Endodermal cell (in vitro differentiated cells): Measurements from ENCODE around the gene SCGB3A1. TPM values are rescaled to one million over a fixed set of nuclear protein-coding genes. Genes with fewer than 3 reads are reported as not detected.

ENCODE experiments used
- DNase-seq: peaks from one replicate; pipeline ENCODE4 v3.0.0-alpha.2; 2017
- H3K27ac ChIP-seq: 2 replicates; pipeline ENCODE4 v1.5.1; 2013; ENCODE audit warnings: mild to moderate bottlenecking, low read depth, low read length, moderate library complexity
- H3K27me3 ChIP-seq: 2 replicates; pipeline ENCODE4 v1.6.1; 2013; ENCODE audit warnings: mild to moderate bottlenecking, low read length, moderate library complexity; ENCODE audit not compliant: insufficient read depth, control insufficient read depth, poor library complexity, severe bottlenecking
- H3K36me3 ChIP-seq: 2 replicates; pipeline ENCODE4 v1.7.0; 2013; ENCODE audit warnings: mild to moderate bottlenecking, low read length, moderate library complexity; ENCODE audit not compliant: control insufficient read depth, insufficient read depth
- H3K4me1 ChIP-seq: one replicate; pipeline ENCODE4 v1.7.0; 2013; ENCODE audit warnings: low read length; ENCODE audit not compliant: control insufficient read depth, insufficient read depth
- H3K4me3 ChIP-seq: 2 replicates; pipeline ENCODE4 v1.5.1; 2013; ENCODE audit warnings: mild to moderate bottlenecking, low read length, moderate library complexity
- H3K9ac ChIP-seq: 2 replicates; pipeline ENCODE4 v1.6.1; 2013; ENCODE audit warnings: mild to moderate bottlenecking, low read length, moderate library complexity; ENCODE audit not compliant: poor library complexity, severe bottlenecking; ENCODE audit errors: extremely low read depth
- H3K9me3 ChIP-seq: 2 replicates; pipeline ENCODE4 v1.6.1; 2013; ENCODE audit warnings: mild to moderate bottlenecking, low read length, moderate library complexity; ENCODE audit not compliant: control insufficient read depth
- H3K27ac Mint-ChIP-seq: 2 replicates; pipeline ENCODE4 v1.8.0; 2020; ENCODE audit warnings: mixed read lengths
- H3K27me3 Mint-ChIP-seq: 2 replicates; pipeline ENCODE4 v1.8.0; 2021; ENCODE audit warnings: mild to moderate bottlenecking, mixed read lengths; ENCODE audit not compliant: insufficient read depth
- H3K36me3 Mint-ChIP-seq: 2 replicates; pipeline ENCODE4 v1.8.0; 2020; ENCODE audit warnings: low read depth, mixed read lengths
- H3K4me1 Mint-ChIP-seq: 2 replicates; pipeline ENCODE4 v1.8.0; 2020; ENCODE audit warnings: mixed read lengths
- H3K4me3 Mint-ChIP-seq: 2 replicates; pipeline ENCODE4 v1.8.0; 2020; ENCODE audit warnings: mild to moderate bottlenecking, moderate library complexity, mixed read lengths
- H3K9me3 Mint-ChIP-seq: 2 replicates; pipeline ENCODE4 v1.8.0; 2020; ENCODE audit warnings: mild to moderate bottlenecking, mixed read lengths
- WGBS, 2 experiments: methylation state at CpG; one replicate each; pipeline versions ENCODE4 v1.1.5 to v1.1.7; 2013; ENCODE audit warnings: missing lambda C conversion rate in 2 of 2, mixed read lengths in 1 of 2; ENCODE audit not compliant: insufficient coverage in 1 of 2, insufficient read length in 1 of 2; 5-methylcytosine and 5-hydroxymethylcytosine counted together
- total RNA-seq, 2 donors: library from RNA; stranded (reverse); fragmentation: NEBNext Ultra II Directional in 1 of 2; extraction: Animal tissue kit (Norgen Biotek cat#: 25700) in 1 of 2; gene quantifications; 2 replicates in 1 of 2; 3 replicates in 1 of 2; pipeline ENCODE4 v1.2.1, GENCODE V29; 2021
- TF ChIP-seq, protein P1 (sequence below): fragments of 200-600 bp; sonication (generic); conservative IDR thresholded peaks from 2 replicates; pipeline ENCODE4 v1.5.0; 2021; ENCODE audit warnings: antibody characterized with exemption, mild to moderate bottlenecking

SCGB3A1 gene
- total RNA-seq, 2 donors from 2014 or later = 0.57 TPM; not detected in 1

DNA sequence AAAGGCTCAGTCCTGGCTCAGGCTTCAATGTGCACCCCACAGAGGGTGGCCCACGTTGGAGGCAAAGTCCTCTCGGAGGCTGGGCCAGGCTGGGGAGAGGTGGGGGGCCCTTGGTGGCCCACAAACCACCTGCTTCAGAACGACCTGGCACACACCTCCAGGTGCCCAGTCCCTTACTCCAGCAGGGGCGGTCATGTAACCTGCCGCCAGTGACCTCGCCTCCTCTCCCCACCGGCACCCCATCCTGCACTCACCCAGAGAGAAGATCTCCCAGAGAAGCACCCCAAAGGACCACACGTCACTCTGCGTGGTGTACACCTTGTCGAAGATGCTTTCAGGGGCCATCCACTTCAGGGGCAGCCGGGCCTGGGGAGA is 22.5 kb upstream of the SCGB3A1 start:
- H3K4me1 Mint-ChIP-seq = peaks cover 3% of the 10 kb centered on the region
- no peaks in the 10 kb centered on the region for H3K9me3 ChIP-seq
- H3K4me3 Mint-ChIP-seq = no peak overlapping the region
- WGBS, 2 experiments = 88 to 98% methylated on average over 6 to 11 of the region's 11 CpGs
- no peak overlapping the region for H3K27ac Mint-ChIP-seq
- H3K27me3 ChIP-seq = peaks cover 7% of the 10 kb centered on the region
- no peaks in the 10 kb centered on the region for H3K36me3 Mint-ChIP-seq
- H3K9me3 Mint-ChIP-seq = no peaks in the 10 kb centered on the region
- DNase-seq = no peak
- no peak overlapping the region for H3K4me3 ChIP-seq
- no peaks in the 10 kb centered on the region for H3K36me3 ChIP-seq
- H3K27me3 Mint-ChIP-seq = peaks cover 14% of the 10 kb centered on the region
- TF ChIP-seq, protein P1, sequence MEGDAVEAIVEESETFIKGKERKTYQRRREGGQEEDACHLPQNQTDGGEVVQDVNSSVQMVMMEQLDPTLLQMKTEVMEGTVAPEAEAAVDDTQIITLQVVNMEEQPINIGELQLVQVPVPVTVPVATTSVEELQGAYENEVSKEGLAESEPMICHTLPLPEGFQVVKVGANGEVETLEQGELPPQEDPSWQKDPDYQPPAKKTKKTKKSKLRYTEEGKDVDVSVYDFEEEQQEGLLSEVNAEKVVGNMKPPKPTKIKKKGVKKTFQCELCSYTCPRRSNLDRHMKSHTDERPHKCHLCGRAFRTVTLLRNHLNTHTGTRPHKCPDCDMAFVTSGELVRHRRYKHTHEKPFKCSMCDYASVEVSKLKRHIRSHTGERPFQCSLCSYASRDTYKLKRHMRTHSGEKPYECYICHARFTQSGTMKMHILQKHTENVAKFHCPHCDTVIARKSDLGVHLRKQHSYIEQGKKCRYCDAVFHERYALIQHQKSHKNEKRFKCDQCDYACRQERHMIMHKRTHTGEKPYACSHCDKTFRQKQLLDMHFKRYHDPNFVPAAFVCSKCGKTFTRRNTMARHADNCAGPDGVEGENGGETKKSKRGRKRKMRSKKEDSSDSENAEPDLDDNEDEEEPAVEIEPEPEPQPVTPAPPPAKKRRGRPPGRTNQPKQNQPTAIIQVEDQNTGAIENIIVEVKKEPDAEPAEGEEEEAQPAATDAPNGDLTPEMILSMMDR = no peak
- no peaks in the 10 kb centered on the region for H3K4me1 ChIP-seq
- H3K9ac ChIP-seq = no peak overlapping the region
- no peak overlapping the region for H3K27ac ChIP-seq

DNA sequence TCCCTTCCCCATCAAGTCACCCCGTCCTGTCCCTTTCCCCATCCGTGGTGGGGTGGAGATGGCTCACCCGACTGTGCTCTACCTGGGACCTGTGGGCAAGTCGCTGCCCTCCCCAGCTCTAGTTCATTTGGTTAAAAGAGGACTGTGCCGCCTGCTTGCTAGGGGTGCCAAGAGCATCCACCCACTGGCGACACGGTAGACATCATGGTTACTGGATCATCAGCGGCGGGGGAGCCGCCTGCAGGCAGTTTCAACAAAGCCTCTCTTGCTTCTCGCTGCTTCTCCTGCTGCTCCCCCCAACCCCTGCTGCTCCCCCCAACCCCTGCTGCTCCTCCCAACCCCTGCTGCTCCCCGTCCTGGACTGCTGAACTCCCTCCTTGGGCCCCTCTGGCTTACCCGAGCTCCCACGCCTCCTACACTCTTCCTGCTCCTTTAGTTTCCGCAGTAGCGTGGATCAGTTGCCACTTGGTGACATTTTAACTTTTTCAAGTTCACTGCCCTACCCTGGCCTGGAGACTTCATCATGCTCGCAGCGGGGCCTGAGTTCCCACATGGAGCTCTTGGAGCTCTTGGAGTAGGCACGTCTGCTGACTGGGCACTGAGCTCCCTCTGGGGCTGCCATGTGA is 22.0 kb upstream of the SCGB3A1 start:
- TF ChIP-seq, protein P1 = no peak
- WGBS, 2 experiments = 86 to 90% methylated on average over 8 to 19 of the region's 19 CpGs
- H3K4me3 ChIP-seq = no peak overlapping the region

DNA sequence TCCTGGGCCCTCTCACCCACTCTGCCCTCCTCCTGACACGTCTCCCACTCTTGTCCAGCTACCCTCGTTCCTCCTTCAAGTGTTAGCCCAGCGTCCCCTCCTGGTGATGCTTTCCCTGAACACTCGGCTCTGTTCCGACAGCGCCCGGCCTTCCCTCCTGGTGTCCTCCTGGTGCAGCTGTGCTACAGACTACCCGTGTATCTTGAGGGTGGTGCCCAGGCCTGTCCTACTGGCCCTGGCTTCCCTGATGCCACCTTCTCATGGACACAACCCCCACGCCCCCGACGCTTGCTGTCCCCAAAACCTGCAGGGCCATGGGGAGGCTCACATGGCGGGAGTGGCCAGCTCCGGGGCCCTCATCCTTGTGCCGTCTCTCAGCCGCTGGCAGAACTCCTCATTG is 21.4 kb upstream of the SCGB3A1 start:
- Histone ChIP-seq H3K36me3 (no peaks in the 10 kb centered on the region), H3K9me3 (no peaks in the 10 kb centered on the region), H3K9ac (no peak overlapping the region), H3K4me3 (no peak overlapping the region), H3K27me3 (peaks cover 7% of the 10 kb centered on the region), H3K27ac (no peak overlapping the region), H3K4me1 (no peaks in the 10 kb centered on the region)
- H3K9me3 Mint-ChIP-seq = no peaks in the 10 kb centered on the region
- H3K4me1 Mint-ChIP-seq = peaks cover 5% of the 10 kb centered on the region
- peaks cover 7% of the 10 kb centered on the region for H3K27me3 Mint-ChIP-seq
- no peak overlapping the region for H3K27ac Mint-ChIP-seq
- 89 to 91% methylated on average over 11 to 15 of the region's 15 CpGs for WGBS, 2 experiments
- H3K36me3 Mint-ChIP-seq = no peaks in the 10 kb centered on the region
- H3K4me3 Mint-ChIP-seq = no peak overlapping the region
- TF ChIP-seq, protein P1 = no peak
- no peak for DNase-seq

More for the DNA sequence above, 22.0 kb upstream of the SCGB3A1 start:
- DNase-seq = no peak
- no peaks in the 10 kb centered on the region for H3K4me1 ChIP-seq
- Mint-ChIP-seq H3K36me3 (no peaks in the 10 kb centered on the region), H3K4me1 (peaks cover 1% of the 10 kb centered on the region), H3K27ac (no peak overlapping the region), H3K27me3 (peaks cover 10% of the 10 kb centered on the region), H3K9me3 (no peaks in the 10 kb centered on the region), H3K4me3 (no peak overlapping the region)
- H3K36me3 ChIP-seq = no peaks in the 10 kb centered on the region
- no peaks in the 10 kb centered on the region for H3K9me3 ChIP-seq
- no peak overlapping the region for H3K27ac ChIP-seq
- H3K9ac ChIP-seq = no peak overlapping the region
- peaks cover 7% of the 10 kb centered on the region for H3K27me3 ChIP-seq
